H1 (cell line): Measurements from ENCODE around the gene CPLANE2. TPM values are rescaled to one million over a fixed set of nuclear protein-coding genes. Genes with fewer than 3 reads are reported as not detected.

ENCODE experiments used
- CHD1 ChIP-seq: IDR thresholded peaks from 2 replicates; pipeline ENCODE4 v1.6.1; 2012; ENCODE audit warnings: low read depth, low read length, improper control_type of control experiment
- HDAC2 ChIP-seq, 2 experiments: fragments of 300-600 bp in 1 of 2; sonication (generic) in 1 of 2; IDR thresholded peaks; 2 replicates each; pipeline ENCODE4 v1.6.1; 2011 to 2012; ENCODE audit warnings: low read depth in 2 of 2, low read length in 2 of 2, mild to moderate bottlenecking in 2 of 2, moderate library complexity in 2 of 2, borderline replicate concordance in 1 of 2, inconsistent platforms in 1 of 2
- POLR2AphosphoS5 ChIP-seq: IDR thresholded peaks from 2 replicates; pipeline ENCODE4 v1.6.1; 2011; ENCODE audit warnings: low read depth, low read length
- polyA plus RNA-seq, 7 experiments: library from polyadenylated mRNA; depleted of rRNA in 3 of 7; stranded (reverse) in 5 of 7; unstranded in 2 of 7; fragments of >200 nt in 5 of 7; fragments of 200-250 nt in 2 of 7; gene quantifications; 1 replicate in 5 of 7; 2 replicates in 1 of 7; 4 replicates in 1 of 7; pipeline versions ENCODE4 v1.2.1 to v1.2.3, GENCODE V29; 2011 to 2013; ENCODE audit warnings: missing spikeins in 2 of 7, mixed read lengths in 2 of 7
- total RNA-seq: library from RNA; stranded (reverse); fragmentation: NEBNext Ultra II Directional; extraction: Animal tissue kit (Norgen Biotek cat#: 25700); gene quantifications from 2 replicates; pipeline ENCODE4 v1.2.1, GENCODE V29; 2021

The CPLANE2 gene
- total and polyA plus RNA-seq, 2 of the 8 experiments (the other 6 are each of a cell fraction or from before 2014, with no cell fraction given), result 2.3 to 2.5 TPM

DNA sequence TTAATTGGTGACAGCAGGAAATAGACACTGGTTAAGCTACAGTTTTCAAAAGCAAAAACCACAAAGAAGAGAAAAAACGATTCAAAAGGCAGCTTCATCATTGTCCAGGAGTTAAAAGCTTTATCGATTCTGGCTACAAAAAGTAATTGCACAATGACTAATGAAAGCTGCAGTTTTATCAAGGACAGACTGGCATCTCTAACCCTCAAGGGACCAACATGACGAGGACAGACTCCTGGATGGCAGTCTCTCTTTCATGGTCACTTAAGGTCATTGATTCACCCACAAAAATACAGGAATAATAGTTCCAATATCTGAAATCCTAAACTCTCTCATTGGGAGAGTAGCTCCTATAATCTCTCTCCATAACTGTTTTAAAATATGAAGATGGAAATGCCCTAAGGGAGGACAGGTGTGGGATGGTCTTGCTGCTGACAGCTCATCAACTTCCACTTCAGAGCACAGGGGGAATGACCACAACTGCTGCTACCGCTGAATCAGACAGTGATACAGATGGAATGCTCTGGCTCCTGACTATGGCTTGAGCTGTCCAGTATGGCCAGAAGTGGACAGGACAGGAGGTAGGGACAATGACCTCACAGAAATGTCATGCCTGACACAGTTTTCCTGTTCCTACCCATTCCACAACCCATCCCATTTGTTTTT, 17.4 kb upstream of the CPLANE2 start (continued):
- no peak for TF ChIP-seq HDAC2 (IDR thresholded peaks at IDR 0.05; ENCODE audit: borderline replicate concordance in 1 of 2, low read depth in 2 of 2, low read length in 2 of 2)
- TF ChIP-seq CHD1, result no peak
- TF ChIP-seq POLR2AphosphoS5, result no peak
